Right renal pelvis (tissue), 4 donors: ENCODE measurements around the gene PRDM8. TPM values are rescaled to one million over a fixed set of nuclear protein-coding genes. Genes with fewer than 3 reads are reported as not detected.

Source experiments
- DNase-seq, 4 donors: peaks; one replicate each; pipeline ENCODE4 v3.0.0-alpha.2; 2013; ENCODE audit warnings: low read depth in 4 of 4, low spot score in 3 of 4, missing footprints in 1 of 4
- polyA plus RNA-seq, 4 donors: library from polyadenylated mRNA; unstranded; fragments of 120-200 nt; gene quantifications; one replicate each; pipeline ENCODE4 v1.2.1, GENCODE V29; 2013; ENCODE audit not compliant: insufficient read length in 4 of 4

The PRDM8 gene
- polyA plus RNA-seq, 4 donors: 1.4 to 2.6 (median 2.3) TPM

- DNase-seq: no peak
These were observed 13.9 kb upstream of the PRDM8 start for GRCh38 chr4:80183250-80184052.

- DNase-seq: no peak
These were observed 13.1 kb upstream of the PRDM8 start for GRCh38 chr4:80184053-80184824.

GRCh38 chr4:80184825-80185756, 12.2 kb upstream of the PRDM8 start:
- DNase-seq: no peak

GRCh38 chr4:80185787-80186548, 11.3 kb upstream of the PRDM8 start:
- DNase-seq: no peak

- no peak for DNase-seq
These were observed 10.6 kb upstream of the PRDM8 start for GRCh38 chr4:80186676-80187075.

GRCh38 chr4:80187677-80188076, 9.6 kb upstream of the PRDM8 start:
- no peak for DNase-seq

GRCh38 chr4:80188457-80188800, 8.9 kb upstream of the PRDM8 start:
- no peak for DNase-seq

GRCh38 chr4:80188801-80189458, 8.4 kb upstream of the PRDM8 start:
- no peak for DNase-seq

GRCh38 chr4:80189581-80189955, 7.7 kb upstream of the PRDM8 start:
- no peak for DNase-seq

- DNase-seq: no peak
These were observed 7.2 kb upstream of the PRDM8 start for GRCh38 chr4:80189956-80190677.

GRCh38 chr4:80192252-80192866, 4.9 kb upstream of the PRDM8 start:
- no peak for DNase-seq

- DNase-seq: no peak
These were observed 4.4 kb upstream of the PRDM8 start for GRCh38 chr4:80192937-80193336.

- DNase-seq: no peak
These were observed 1.7 kb upstream of the PRDM8 start for GRCh38 chr4:80195441-80196140.

- no peak for DNase-seq
These were observed 913 bp upstream of the PRDM8 start for GRCh38 chr4:80196259-80196921.

GRCh38 chr4:80197601-80198440, 518 bp downstream of the PRDM8 start:
- no peak for DNase-seq

- DNase-seq: no peak
These were observed 1.1 kb downstream of the PRDM8 start for GRCh38 chr4:80198441-80198837.
